CD14-positive monocyte (primary cell): ENCODE results near the gene ST8SIA6. TPM values are rescaled to one million over a fixed set of nuclear protein-coding genes. Genes with fewer than 3 reads are reported as not detected.

Experiments
- DNase-seq, 3 donors: peaks; one replicate each; pipeline ENCODE4 v3.0.0-alpha.2; 2011 to 2022
- H2AFZ ChIP-seq: 2 replicates; pipeline ENCODE4 v1.6.0; 2012; ENCODE audit warnings: mild to moderate bottlenecking, low read depth, low read length, inconsistent platforms; ENCODE audit not compliant: insufficient read depth, poor library complexity, severe bottlenecking
- H3K27ac ChIP-seq, 2 donors: 1 replicate in 1 of 2; 2 replicates in 1 of 2; pipeline ENCODE4 v1.5.1; 2012 to 2013; ENCODE audit warnings: low read length in 2 of 2, control low read depth in 1 of 2, inconsistent platforms in 1 of 2, low read depth in 1 of 2, mild to moderate bottlenecking in 1 of 2
- H3K27me3 ChIP-seq, 2 donors: one replicate each; pipeline versions ENCODE4 v1.6.0 to v1.6.1; 2011 to 2013; ENCODE audit warnings: low read length in 2 of 2; ENCODE audit not compliant: control insufficient read depth in 2 of 2, insufficient read depth in 2 of 2
- H3K36me3 ChIP-seq, 2 donors: replicated peaks in 1 of 2; 1 replicate in 1 of 2; 2 replicates in 1 of 2; pipeline versions ENCODE4 v1.5.1 to v1.6.1; 2012 to 2013; ENCODE audit warnings: low read length in 2 of 2, control low read depth in 1 of 2, inconsistent platforms in 1 of 2, mild to moderate bottlenecking in 1 of 2; ENCODE audit not compliant: insufficient read depth in 2 of 2, control insufficient read depth in 1 of 2
- H3K4me1 ChIP-seq, 2 donors: 1 replicate in 1 of 2; 2 replicates in 1 of 2; pipeline versions ENCODE4 v1.5.1 to v1.6.1; 2012 to 2013; ENCODE audit warnings: low read length in 2 of 2, control low read depth in 1 of 2, inconsistent platforms in 1 of 2, mild to moderate bottlenecking in 1 of 2, moderate library complexity in 1 of 2; ENCODE audit not compliant: insufficient read depth in 2 of 2, control insufficient read depth in 1 of 2
- H3K4me2 ChIP-seq: replicated peaks from 2 replicates; pipeline ENCODE3; 2012; ENCODE audit warnings: low read length, moderate library complexity, mild to moderate bottlenecking; ENCODE audit not compliant: poor library complexity, severe bottlenecking; ENCODE audit errors: extremely low read depth
- H3K4me3 ChIP-seq, 3 experiments: fragments of 200-600 bp in 1 of 3; sonication (generic) in 1 of 3; replicated peaks in 1 of 3; 1 replicate in 2 of 3; 2 replicates in 1 of 3; pipeline ENCODE4 v1.5.1; 2011 to 2013; ENCODE audit warnings: low read length in 3 of 3, mild to moderate bottlenecking in 3 of 3, control low read depth in 2 of 3, low read depth in 2 of 3, inconsistent platforms in 1 of 3, moderate library complexity in 1 of 3
- H3K79me2 ChIP-seq: 2 replicates; pipeline ENCODE4 v1.6.0; 2012; ENCODE audit warnings: mild to moderate bottlenecking, control low read depth, inconsistent platforms, low read length, moderate library complexity; ENCODE audit not compliant: insufficient read depth
- H3K9ac ChIP-seq: 2 replicates; pipeline ENCODE4 v1.6.0; 2017; ENCODE audit warnings: low read length, mild to moderate bottlenecking; ENCODE audit not compliant: insufficient read depth, poor library complexity, severe bottlenecking
- H3K9me3 ChIP-seq, 2 donors: replicated peaks in 1 of 2; 1 replicate in 1 of 2; 2 replicates in 1 of 2; pipeline versions ENCODE4 v1.5.1 to v1.6.1; 2012 to 2013; ENCODE audit warnings: low read length in 2 of 2, control low read depth in 1 of 2; ENCODE audit not compliant: control insufficient read depth in 1 of 2, insufficient read depth in 1 of 2
- H4K20me1 ChIP-seq: 2 replicates; pipeline ENCODE4 v1.6.0; 2012; ENCODE audit warnings: mild to moderate bottlenecking, low read length, control low read depth, moderate library complexity; ENCODE audit not compliant: insufficient read depth
- H3K27ac Mint-ChIP-seq, 7 donors: one replicate each; pipeline ENCODE4 v1.8.0; 2020; ENCODE audit warnings: mild to moderate bottlenecking in 7 of 7, mixed read lengths in 7 of 7, moderate library complexity in 6 of 7, inconsistent platforms in 2 of 7
- H3K27me3 Mint-ChIP-seq, 3 donors: one replicate each; pipeline ENCODE4 v1.8.0; 2021 to 2022; ENCODE audit warnings: low read depth in 3 of 3, mild to moderate bottlenecking in 3 of 3, mixed read lengths in 3 of 3, moderate library complexity in 3 of 3, inconsistent platforms in 1 of 3
- H3K36me3 Mint-ChIP-seq, 2 donors: one replicate each; pipeline ENCODE4 v1.8.0; 2020; ENCODE audit warnings: mixed read lengths in 2 of 2, inconsistent platforms in 1 of 2, mild to moderate bottlenecking in 1 of 2
- H3K4me1 Mint-ChIP-seq: one replicate; pipeline ENCODE4 v1.8.0; 2020; ENCODE audit warnings: mild to moderate bottlenecking, mixed read lengths
- H3K4me3 Mint-ChIP-seq, 2 donors: one replicate each; pipeline ENCODE4 v1.8.0; 2020; ENCODE audit warnings: mild to moderate bottlenecking in 2 of 2, mixed read lengths in 2 of 2, moderate library complexity in 1 of 2
- H3K9me3 Mint-ChIP-seq, 7 donors: one replicate each; pipeline ENCODE4 v1.8.0; 2020 to 2022; ENCODE audit warnings: mixed read lengths in 7 of 7, mild to moderate bottlenecking in 6 of 7, moderate library complexity in 6 of 7, inconsistent platforms in 2 of 7
- WGBS: methylation state at CpG from one replicate; pipeline ENCODE4 v1.1.5; 2013; ENCODE audit warnings: missing lambda C conversion rate; ENCODE audit not compliant: insufficient coverage; 5-methylcytosine and 5-hydroxymethylcytosine counted together
- intact Hi-C, 2 donors: fragments of 100-400 bp; cut with micrococcal nuclease; formaldehyde crosslinking; loops; one replicate each; pipeline versions ENCODE4 v1.15.0 to v1.15.1; 2023
- polyA plus RNA-seq, 3 donors: library from polyadenylated mRNA; depleted of rRNA in 1 of 3; unstranded in 2 of 3; stranded (reverse) in 1 of 3; fragments of 300-500 nt in 2 of 3; fragments of >200 nt in 1 of 3; fragmentation: Illumina TruSeq in 2 of 3; gene quantifications; 1 replicate in 2 of 3; 2 replicates in 1 of 3; pipeline ENCODE4 v1.2.3, GENCODE V29; 2012 to 2021
- TF ChIP-seq, protein P1 (sequence below): fragments of 200-600 bp; IDR thresholded peaks from one replicate; pipeline ENCODE4 v1.8.0; 2022; ENCODE audit warnings: antibody characterized with exemption, mild to moderate bottlenecking

The ST8SIA6 gene
- polyA plus RNA-seq, 3 donors, result 0.11 TPM; not detected in 2

DNA sequence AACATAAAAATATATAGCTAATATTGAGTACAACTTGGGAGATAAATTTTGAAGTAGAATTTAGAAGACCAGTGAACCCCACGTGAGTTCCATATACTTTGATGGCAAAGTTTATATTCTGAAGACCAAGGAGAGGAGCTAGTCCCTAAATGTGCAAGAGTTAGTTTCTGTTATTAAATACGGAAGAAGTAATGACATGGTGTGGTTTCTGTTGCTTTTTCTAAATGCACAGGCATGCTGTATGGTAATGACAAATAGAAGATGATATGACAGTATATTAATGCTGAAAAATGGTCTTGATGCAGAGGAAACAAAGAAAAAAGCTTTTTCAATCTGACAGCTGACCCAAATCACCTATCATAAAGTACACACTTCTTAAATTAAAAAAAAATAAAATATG is 101.8 kb downstream of the ST8SIA6 start:
- no peak overlapping the region for H3K4me3 ChIP-seq
- no peaks in the 10 kb centered on the region for H3K79me2 ChIP-seq
- Mint-ChIP-seq H3K27ac (no peak overlapping the region), H3K4me3 (no peak overlapping the region), H3K9me3 (peaks cover 0 to 2% (median 0%) of the 10 kb centered on the region in 7 donors), H3K4me1 (no peaks in the 10 kb centered on the region), H3K36me3 (no peaks in the 10 kb centered on the region), H3K27me3 (no peaks in the 10 kb centered on the region)
- intact Hi-C loops, result no loop called here
- H3K9ac ChIP-seq, result no peak overlapping the region
- H3K9me3 ChIP-seq, result no peaks in the 10 kb centered on the region
- H3K4me1 ChIP-seq, result no peaks in the 10 kb centered on the region
- H2AFZ ChIP-seq, result no peak overlapping the region
- TF ChIP-seq, protein P1, sequence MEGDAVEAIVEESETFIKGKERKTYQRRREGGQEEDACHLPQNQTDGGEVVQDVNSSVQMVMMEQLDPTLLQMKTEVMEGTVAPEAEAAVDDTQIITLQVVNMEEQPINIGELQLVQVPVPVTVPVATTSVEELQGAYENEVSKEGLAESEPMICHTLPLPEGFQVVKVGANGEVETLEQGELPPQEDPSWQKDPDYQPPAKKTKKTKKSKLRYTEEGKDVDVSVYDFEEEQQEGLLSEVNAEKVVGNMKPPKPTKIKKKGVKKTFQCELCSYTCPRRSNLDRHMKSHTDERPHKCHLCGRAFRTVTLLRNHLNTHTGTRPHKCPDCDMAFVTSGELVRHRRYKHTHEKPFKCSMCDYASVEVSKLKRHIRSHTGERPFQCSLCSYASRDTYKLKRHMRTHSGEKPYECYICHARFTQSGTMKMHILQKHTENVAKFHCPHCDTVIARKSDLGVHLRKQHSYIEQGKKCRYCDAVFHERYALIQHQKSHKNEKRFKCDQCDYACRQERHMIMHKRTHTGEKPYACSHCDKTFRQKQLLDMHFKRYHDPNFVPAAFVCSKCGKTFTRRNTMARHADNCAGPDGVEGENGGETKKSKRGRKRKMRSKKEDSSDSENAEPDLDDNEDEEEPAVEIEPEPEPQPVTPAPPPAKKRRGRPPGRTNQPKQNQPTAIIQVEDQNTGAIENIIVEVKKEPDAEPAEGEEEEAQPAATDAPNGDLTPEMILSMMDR, result no peak
- no peak overlapping the region for H3K27ac ChIP-seq
- no peak overlapping the region for H3K4me2 ChIP-seq
- 86% methylated on average over 2 of the region's 2 CpGs for WGBS
- H3K36me3 ChIP-seq, result no peaks in the 10 kb centered on the region
- H4K20me1 ChIP-seq, result no peaks in the 10 kb centered on the region
- no peak for DNase-seq
- H3K27me3 ChIP-seq, result no peaks in the 10 kb centered on the region

DNA sequence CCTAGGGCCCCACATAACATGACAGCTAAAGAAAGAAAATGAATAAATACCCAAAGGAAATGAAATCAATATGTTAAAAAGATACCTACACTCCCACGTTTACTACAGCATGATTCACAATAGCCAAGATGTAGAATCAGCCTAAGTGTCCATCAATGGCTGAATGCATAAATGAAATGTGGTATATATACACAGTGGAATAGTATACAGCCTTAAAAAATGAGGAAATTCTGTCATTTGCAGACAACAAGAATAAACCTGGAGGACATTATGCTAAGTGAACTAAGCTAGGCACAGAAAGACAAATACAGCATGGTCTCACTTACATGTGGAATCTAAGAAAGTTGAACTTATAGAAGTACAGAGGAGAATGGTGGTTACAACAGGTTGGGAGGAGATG is 102.9 kb downstream of the ST8SIA6 start:
- no peak overlapping the region for H3K27ac Mint-ChIP-seq
- H3K36me3 Mint-ChIP-seq, result no peaks in the 10 kb centered on the region
- no peak overlapping the region for H3K4me3 ChIP-seq
- intact Hi-C loops, result no loop called here
- DNase-seq, result no peak
- no peaks in the 10 kb centered on the region for H3K27me3 ChIP-seq
- no peak overlapping the region for H2AFZ ChIP-seq
- H3K79me2 ChIP-seq, result no peaks in the 10 kb centered on the region
- H3K9me3 Mint-ChIP-seq, result peaks cover 0 to 2% (median 0%) of the 10 kb centered on the region in 7 donors
- TF ChIP-seq, protein P1, result no peak
- no peak overlapping the region for H3K9ac ChIP-seq
- H3K4me1 Mint-ChIP-seq, result no peaks in the 10 kb centered on the region
- H3K27ac ChIP-seq, result no peak overlapping the region
- peaks cover 0 to 1% (median 0%) of the 10 kb centered on the region in 3 donors for H3K27me3 Mint-ChIP-seq
- no peaks in the 10 kb centered on the region for H3K36me3 ChIP-seq
- H3K4me2 ChIP-seq, result no peak overlapping the region
- no peaks in the 10 kb centered on the region for H4K20me1 ChIP-seq
- H3K4me3 Mint-ChIP-seq, result no peak overlapping the region
- H3K9me3 ChIP-seq, result no peaks in the 10 kb centered on the region
- no CpG with 5 or more reads among the region's 1 CpG for WGBS
- no peaks in the 10 kb centered on the region for H3K4me1 ChIP-seq
